HepG2 (cell line): Measurements from ENCODE around the gene MIEF1. TPM values are rescaled to one million over a fixed set of nuclear protein-coding genes. Genes with fewer than 3 reads are reported as not detected.

Experiments
- GPN1 ChIP-seq: sonication (generic); formaldehyde crosslinking; IDR thresholded peaks from 2 replicates; pipeline ENCODE4 v1.5.1; 2020; ENCODE audit warnings: missing genetic modification reagents, borderline replicate concordance
- HOXA9 ChIP-seq: sonication (generic); formaldehyde crosslinking; IDR thresholded peaks from 2 replicates; pipeline ENCODE4 v1.8.1; 2022; ENCODE audit warnings: missing genetic modification reagents, mild to moderate bottlenecking, moderate library complexity, borderline replicate concordance
- JUNB ChIP-seq: sonication (generic); formaldehyde crosslinking; IDR thresholded peaks from 2 replicates; pipeline ENCODE4 v1.8.0; 2022; ENCODE audit warnings: missing genetic modification reagents, mild to moderate bottlenecking, borderline replicate concordance
- KLF6 ChIP-seq: IDR thresholded peaks from 2 replicates; pipeline ENCODE4 v1.8.0; 2016; ENCODE audit warnings: missing biosample characterization, missing genetic modification reagents
- MAFK ChIP-seq, 2 experiments: IDR thresholded peaks in 1 of 2; conservative IDR thresholded peaks in 1 of 2; 2 replicates each; pipeline ENCODE4 v1.6.1; 2011; ENCODE audit warnings: improper control_type of control experiment in 2 of 2, low read length in 2 of 2
- NFKB2 ChIP-seq: sonication (generic); formaldehyde crosslinking; IDR thresholded peaks from 2 replicates; pipeline ENCODE4 v1.4.0; 2020; ENCODE audit warnings: missing genetic modification reagents, borderline replicate concordance
- RNF2 ChIP-seq: fragments of 450-650 bp; conservative IDR thresholded peaks from 2 replicates; pipeline ENCODE4 v1.6.1; 2016; ENCODE audit warnings: low read depth
- SNAI1 ChIP-seq: sonication (generic); formaldehyde crosslinking; IDR thresholded peaks from 2 replicates; pipeline ENCODE4 v1.5.0; 2020; ENCODE audit warnings: mild to moderate bottlenecking, missing genetic modification reagents, borderline replicate concordance
- WIZ ChIP-seq: sonication (generic); formaldehyde crosslinking; IDR thresholded peaks from 2 replicates; pipeline ENCODE4 v1.5.1; 2020; ENCODE audit warnings: mild to moderate bottlenecking, missing genetic modification reagents
- ZBTB1 ChIP-seq: sonication (generic); formaldehyde crosslinking; IDR thresholded peaks from 2 replicates; pipeline ENCODE4 v1.4.0; 2020; ENCODE audit warnings: missing genetic modification reagents, borderline replicate concordance
- ZNF33A ChIP-seq: sonication (generic); formaldehyde crosslinking; IDR thresholded peaks from 2 replicates; pipeline ENCODE4 v1.5.1; 2020; ENCODE audit warnings: missing genetic modification reagents, mild to moderate bottlenecking, moderate library complexity, borderline replicate concordance
- ZNF446 ChIP-seq: sonication (generic); formaldehyde crosslinking; IDR thresholded peaks from 2 replicates; pipeline ENCODE4 v1.5.0; 2020; ENCODE audit warnings: mild to moderate bottlenecking, missing genetic modification reagents
- ZNF776 ChIP-seq: sonication (generic); formaldehyde crosslinking; IDR thresholded peaks from 2 replicates; pipeline ENCODE4 v1.4.0; 2020; ENCODE audit warnings: mild to moderate bottlenecking, missing genetic modification reagents
- ZNF879 ChIP-seq: sonication (generic); formaldehyde crosslinking; IDR thresholded peaks from 2 replicates; pipeline ENCODE4 v1.8.1; 2023; ENCODE audit warnings: missing genetic modification reagents
- polyA plus RNA-seq, 8 experiments: library from polyadenylated mRNA; depleted of rRNA in 3 of 8; stranded (reverse) in 7 of 8; unstranded in 1 of 8; fragments of >200 nt; fragmentation: Illumina TruSeq in 4 of 8; extraction: Trizol in 4 of 8; gene quantifications; 2 replicates each; pipeline versions ENCODE4 v1.2.1 to v1.2.3, GENCODE V29; 2011 to 2016; ENCODE audit warnings: low read depth in 4 of 8, missing spikeins in 1 of 8, mixed read lengths in 1 of 8; ENCODE audit not compliant: insufficient read depth in 1 of 8
- total RNA-seq, 5 experiments: library from RNA; depleted of rRNA; stranded (reverse); fragments of >200 nt; fragmentation: Illumina TruSeq; extraction: Trizol; gene quantifications; 2 replicates each; pipeline ENCODE4 v1.2.3, GENCODE V29; 2016; ENCODE audit warnings: low read depth in 1 of 5
- TF ChIP-seq, protein P1 (sequence below): sonication (generic); formaldehyde crosslinking; IDR thresholded peaks from 2 replicates; pipeline ENCODE4 v1.4.0; 2020; ENCODE audit warnings: missing genetic modification reagents
- TF ChIP-seq, protein P2 (sequence below): sonication (generic); formaldehyde crosslinking; IDR thresholded peaks from 2 replicates; pipeline ENCODE4 v1.4.0; 2020; ENCODE audit warnings: missing genetic modification reagents
- TF ChIP-seq, protein P3 (sequence below): sonication (generic); formaldehyde crosslinking; IDR thresholded peaks from 2 replicates; pipeline ENCODE4 v1.8.0; 2022; ENCODE audit warnings: mild to moderate bottlenecking, missing genetic modification reagents, borderline replicate concordance
- TF ChIP-seq, protein P4 (sequence below): sonication (generic); formaldehyde crosslinking; IDR thresholded peaks from 2 replicates; pipeline ENCODE4 v1.5.1; 2020; ENCODE audit warnings: missing genetic modification reagents, mild to moderate bottlenecking, borderline replicate concordance
- TF ChIP-seq, protein P5 (sequence below): sonication (generic); formaldehyde crosslinking; IDR thresholded peaks from 2 replicates; pipeline ENCODE4 v1.4.0; 2020; ENCODE audit warnings: low read depth, mild to moderate bottlenecking, missing genetic modification reagents
- TF ChIP-seq, protein P6 (sequence below): sonication (generic); formaldehyde crosslinking; IDR thresholded peaks from 2 replicates; pipeline ENCODE4 v1.8.1; 2022; ENCODE audit warnings: mild to moderate bottlenecking, missing genetic modification reagents

The MIEF1 gene
- total and polyA plus RNA-seq, 2 of the 13 experiments (the other 11 are each of a cell fraction or from before 2014, with no cell fraction given) = 21.7 to 34.8 TPM

DNA sequence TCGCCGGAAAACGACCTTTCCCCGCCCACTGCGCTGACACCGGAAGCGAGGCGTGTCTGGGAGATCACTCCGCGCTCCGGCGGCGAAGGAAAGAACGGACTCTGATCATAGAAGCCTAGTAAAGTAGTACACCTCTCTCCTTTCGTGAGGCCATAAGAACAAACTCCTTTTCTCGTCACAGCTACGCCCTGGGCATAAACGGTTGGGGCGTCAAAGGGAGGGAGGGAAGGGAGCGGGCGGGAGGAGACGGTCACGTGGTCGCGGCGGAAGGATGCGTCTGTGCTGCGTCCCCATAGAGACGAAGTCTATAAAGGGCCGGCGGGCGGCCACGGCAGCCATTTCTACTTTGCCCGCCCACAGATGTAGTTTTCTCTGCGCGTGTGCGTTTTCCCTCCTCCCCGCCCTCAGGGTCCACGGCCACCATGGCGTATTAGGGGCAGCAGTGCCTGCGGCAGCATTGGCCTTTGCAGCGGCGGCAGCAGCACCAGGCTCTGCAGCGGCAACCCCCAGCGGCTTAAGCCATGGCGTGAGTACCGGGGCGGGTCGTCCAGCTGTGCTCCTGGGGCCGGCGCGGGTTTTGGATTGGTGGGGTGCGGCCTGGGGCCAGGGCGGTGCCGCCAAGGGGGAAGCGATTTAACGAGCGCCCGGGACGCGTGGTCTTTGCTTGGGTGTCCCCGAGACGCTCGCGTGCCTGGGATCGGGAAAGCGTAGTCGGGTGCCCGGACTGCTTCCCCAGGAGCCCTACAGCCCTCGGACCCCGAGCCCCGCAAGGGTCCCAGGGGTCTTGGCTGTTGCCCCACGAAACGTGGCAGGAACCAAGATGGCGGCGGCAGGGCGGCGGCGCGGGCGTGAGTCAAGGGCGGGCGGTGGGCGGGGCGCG is 18.4 kb downstream of the MIEF1 start, which contains the start of gene ATF4 (continued):
- TF ChIP-seq, protein P1, sequence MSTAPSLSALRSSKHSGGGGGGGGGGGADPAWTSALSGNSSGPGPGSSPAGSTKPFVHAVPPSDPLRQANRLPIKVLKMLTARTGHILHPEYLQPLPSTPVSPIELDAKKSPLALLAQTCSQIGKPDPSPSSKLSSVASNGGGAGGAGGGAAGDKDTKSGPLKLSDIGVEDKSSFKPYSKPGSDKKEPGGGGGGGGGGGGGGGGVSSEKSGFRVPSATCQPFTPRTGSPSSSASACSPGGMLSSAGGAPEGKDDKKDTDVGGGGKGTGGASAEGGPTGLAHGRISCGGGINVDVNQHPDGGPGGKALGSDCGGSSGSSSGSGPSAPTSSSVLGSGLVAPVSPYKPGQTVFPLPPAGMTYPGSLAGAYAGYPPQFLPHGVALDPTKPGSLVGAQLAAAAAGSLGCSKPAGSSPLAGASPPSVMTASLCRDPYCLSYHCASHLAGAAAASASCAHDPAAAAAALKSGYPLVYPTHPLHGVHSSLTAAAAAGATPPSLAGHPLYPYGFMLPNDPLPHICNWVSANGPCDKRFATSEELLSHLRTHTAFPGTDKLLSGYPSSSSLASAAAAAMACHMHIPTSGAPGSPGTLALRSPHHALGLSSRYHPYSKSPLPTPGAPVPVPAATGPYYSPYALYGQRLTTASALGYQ (CRISPR knock-in tag) = peak; percentile 77
- TF ChIP-seq GPN1 (CRISPR knock-in tag) (peak; percentile 54; the same call in 1 of the 2 replicates), WIZ (CRISPR knock-in tag) (peak; percentile 78; the same call in 1 of the 2 replicates), RNF2 (peak; percentile 68; the same call in 1 of the 2 replicates), SNAI1 (CRISPR knock-in tag) (no peak), ZNF879 (0 out of 2 replicates have a peak, but pooled peaks have one; percentile 49), ZBTB1 (CRISPR knock-in tag) (0 out of 2 replicates have a peak, but pooled peaks have one; percentile 81), ZNF33A (CRISPR knock-in tag) (no peak), ZNF446 (CRISPR knock-in tag) (peak; percentile 94; the same call in 1 of the 2 replicates), HOXA9 (CRISPR knock-in tag) (peak; percentile 87; the same call in 1 of the 2 replicates), JUNB (CRISPR knock-in tag) (peak; percentile 77), KLF6 (CRISPR knock-in tag) (peak; percentile 82), MAFK (conservative IDR thresholded peaks at IDR 0.05 in 1 of 2, IDR thresholded peaks at IDR 0.05 in 1 of 2; ENCODE audit: low read length in 2 of 2) (no peak), ZNF776 (CRISPR knock-in tag) (no peak; the same call in none of the 2 replicates), NFKB2 (CRISPR knock-in tag) (peak; percentile 93)
- TF ChIP-seq, protein P2, sequence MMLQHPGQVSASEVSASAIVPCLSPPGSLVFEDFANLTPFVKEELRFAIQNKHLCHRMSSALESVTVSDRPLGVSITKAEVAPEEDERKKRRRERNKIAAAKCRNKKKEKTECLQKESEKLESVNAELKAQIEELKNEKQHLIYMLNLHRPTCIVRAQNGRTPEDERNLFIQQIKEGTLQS (CRISPR knock-in tag) = 0 out of 2 replicates have a peak, but pooled peaks have one; percentile 19
- TF ChIP-seq, protein P3, sequence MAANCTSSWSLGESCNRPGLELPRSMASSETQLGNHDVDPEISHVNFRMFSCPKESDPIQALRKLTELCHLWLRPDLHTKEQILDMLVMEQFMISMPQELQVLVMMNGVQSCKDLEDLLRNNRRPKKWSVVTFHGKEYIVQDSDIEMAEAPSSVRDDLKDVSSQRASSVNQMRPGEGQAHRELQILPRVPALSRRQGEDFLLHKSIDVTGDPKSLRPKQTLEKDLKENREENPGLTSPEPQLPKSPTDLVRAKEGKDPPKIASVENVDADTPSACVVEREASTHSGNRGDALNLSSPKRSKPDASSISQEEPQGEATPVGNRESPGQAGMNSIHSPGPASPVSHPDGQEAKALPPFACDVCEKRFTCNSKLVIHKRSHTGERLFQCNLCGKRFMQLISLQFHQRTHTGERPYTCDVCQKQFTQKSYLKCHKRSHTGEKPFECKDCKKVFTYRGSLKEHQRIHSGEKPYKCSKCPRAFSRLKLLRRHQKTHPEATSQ (CRISPR knock-in tag) = no peak
- TF ChIP-seq, protein P4, sequence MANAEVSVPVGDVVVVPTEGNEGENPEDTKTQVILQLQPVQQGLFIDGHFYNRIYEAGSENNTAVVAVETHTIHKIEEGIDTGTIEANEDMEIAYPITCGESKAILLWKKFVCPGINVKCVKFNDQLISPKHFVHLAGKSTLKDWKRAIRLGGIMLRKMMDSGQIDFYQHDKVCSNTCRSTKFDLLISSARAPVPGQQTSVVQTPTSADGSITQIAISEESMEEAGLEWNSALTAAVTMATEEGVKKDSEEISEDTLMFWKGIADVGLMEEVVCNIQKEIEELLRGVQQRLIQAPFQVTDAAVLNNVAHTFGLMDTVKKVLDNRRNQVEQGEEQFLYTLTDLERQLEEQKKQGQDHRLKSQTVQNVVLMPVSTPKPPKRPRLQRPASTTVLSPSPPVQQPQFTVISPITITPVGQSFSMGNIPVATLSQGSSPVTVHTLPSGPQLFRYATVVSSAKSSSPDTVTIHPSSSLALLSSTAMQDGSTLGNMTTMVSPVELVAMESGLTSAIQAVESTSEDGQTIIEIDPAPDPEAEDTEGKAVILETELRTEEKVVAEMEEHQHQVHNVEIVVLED (CRISPR knock-in tag) = peak; percentile 62
- TF ChIP-seq, protein P5, sequence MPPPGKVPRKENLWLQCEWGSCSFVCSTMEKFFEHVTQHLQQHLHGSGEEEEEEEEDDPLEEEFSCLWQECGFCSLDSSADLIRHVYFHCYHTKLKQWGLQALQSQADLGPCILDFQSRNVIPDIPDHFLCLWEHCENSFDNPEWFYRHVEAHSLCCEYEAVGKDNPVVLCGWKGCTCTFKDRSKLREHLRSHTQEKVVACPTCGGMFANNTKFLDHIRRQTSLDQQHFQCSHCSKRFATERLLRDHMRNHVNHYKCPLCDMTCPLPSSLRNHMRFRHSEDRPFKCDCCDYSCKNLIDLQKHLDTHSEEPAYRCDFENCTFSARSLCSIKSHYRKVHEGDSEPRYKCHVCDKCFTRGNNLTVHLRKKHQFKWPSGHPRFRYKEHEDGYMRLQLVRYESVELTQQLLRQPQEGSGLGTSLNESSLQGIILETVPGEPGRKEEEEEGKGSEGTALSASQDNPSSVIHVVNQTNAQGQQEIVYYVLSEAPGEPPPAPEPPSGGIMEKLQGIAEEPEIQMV (CRISPR knock-in tag) = peak; percentile 9
- TF ChIP-seq, protein P6, sequence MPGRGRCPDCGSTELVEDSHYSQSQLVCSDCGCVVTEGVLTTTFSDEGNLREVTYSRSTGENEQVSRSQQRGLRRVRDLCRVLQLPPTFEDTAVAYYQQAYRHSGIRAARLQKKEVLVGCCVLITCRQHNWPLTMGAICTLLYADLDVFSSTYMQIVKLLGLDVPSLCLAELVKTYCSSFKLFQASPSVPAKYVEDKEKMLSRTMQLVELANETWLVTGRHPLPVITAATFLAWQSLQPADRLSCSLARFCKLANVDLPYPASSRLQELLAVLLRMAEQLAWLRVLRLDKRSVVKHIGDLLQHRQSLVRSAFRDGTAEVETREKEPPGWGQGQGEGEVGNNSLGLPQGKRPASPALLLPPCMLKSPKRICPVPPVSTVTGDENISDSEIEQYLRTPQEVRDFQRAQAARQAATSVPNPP (CRISPR knock-in tag) = no peak
